Measurements from ENCODE around the gene CSF3R. TPM values are rescaled to one million over a fixed set of nuclear protein-coding genes. Genes with fewer than 3 reads are reported as not detected.

CSF3R gene
- total and polyA plus RNA-seq, 2 experiments from 2014 or later = not detected

- TF ChIP-seq ZNF462 (CRISPR knock-in tag; IDR thresholded peaks at IDR 0.05) (no peak), CREB1 (CRISPR knock-in tag; IDR thresholded peaks at IDR 0.05; ENCODE audit: low read depth) (no peak), EZH2 (IDR thresholded peaks at IDR 0.05; ENCODE audit: low read depth, unreplicated experiment) (no peak), CTCF (conservative IDR thresholded peaks at IDR 0.05; ENCODE audit: low read depth in 2 of 2) (no peak)
These were observed 19.3 kb downstream of the CSF3R start (continued) for GRCh38 chr1:36463463-36463802.

GRCh38 chr1:36458910-36459309 lies 23.8 kb downstream of the CSF3R start:
- H3K4me3 ChIP-seq = no peak overlapping the region
- peaks cover 6% of the 10 kb centered on the region; the same call in 2 of the 3 replicates for H3K4me1 Mint-ChIP-seq
- H4K20me1 ChIP-seq (replicated peaks; ENCODE audit: insufficient read depth) = peaks cover 5% of the 10 kb centered on the region
- H2AFZ ChIP-seq = no peak overlapping the region
- H3K36me3 Mint-ChIP-seq (ENCODE audit: low read depth) = peaks cover 75% of the 10 kb centered on the region
- ATAC-seq = no peak
- H3K4me3 Mint-ChIP-seq = no peak overlapping the region
- no peaks in the 10 kb centered on the region for H3K27me3 ChIP-seq (ENCODE audit: insufficient read depth)
- H3K4me1 ChIP-seq (ENCODE audit: insufficient read depth) = no peaks in the 10 kb centered on the region
- H3K4me2 ChIP-seq = no peak overlapping the region
- H3K27ac ChIP-seq (ENCODE audit: low read depth) = no peak overlapping the region
- no peak overlapping the region for H3K27ac Mint-ChIP-seq
- peaks cover 4% of the 10 kb centered on the region for H3F3A ChIP-seq (replicated peaks; ENCODE audit: low read depth)
- no peaks in the 10 kb centered on the region for H3K9me3 Mint-ChIP-seq
- H3K27me3 Mint-ChIP-seq (ENCODE audit: insufficient read depth, low read depth, poor library complexity) = peaks cover 5% of the 10 kb centered on the region
- DNase-seq (ENCODE audit: low spot score) = no peak
- TF ChIP-seq STAT1 (IDR thresholded peaks at IDR 0.05; ENCODE audit: unreplicated experiment) (no peak), ETS1 (IDR thresholded peaks at IDR 0.05) (no peak), EZH2 (IDR thresholded peaks at IDR 0.05; ENCODE audit: low read depth, unreplicated experiment) (no peak)
- H3K9me2 ChIP-seq (ENCODE audit: insufficient read depth) = no peaks in the 10 kb centered on the region
- H3K36me3 ChIP-seq (ENCODE audit: insufficient read depth) = peaks cover 28% of the 10 kb centered on the region
- peaks cover 7% of the 10 kb centered on the region; the same call in 1 of the 2 replicates for H3K79me2 ChIP-seq (replicated peaks; ENCODE audit: insufficient read depth)
